GM19372 (cell line): ENCODE results near the gene TAAR1.

Experiments
- ATAC-seq: cut with Tn5 transposase; IDR thresholded peaks from one replicate; pipeline ENCODE4 v1.9.1; 2021; ENCODE audit warnings: mild to moderate bottlenecking, low read depth, moderate library complexity; ENCODE audit not compliant: unreplicated experiment

Gene TAAR1

GRCh38 chr6:132598473-132598872 lies 60.5 kb downstream of the TAAR1 start:
- ATAC-seq = no peak

- no peak for ATAC-seq
These were observed 62.8 kb downstream of the TAAR1 start for GRCh38 chr6:132596201-132596600.
